Ovary (tissue), 9 donors: ENCODE data around the gene KCTD3. TPM values are rescaled to one million over a fixed set of nuclear protein-coding genes. Genes with fewer than 3 reads are reported as not detected.

Experiments
- DNase-seq, 5 donors: peaks; one replicate each; pipeline ENCODE4 v3.0.0-alpha.2; 2019 to 2020
- H3K27ac ChIP-seq, 2 donors: fragments of 200-600 bp; one replicate each; pipeline versions ENCODE4 v1.5.1 to v1.8.0; 2019 to 2022
- H3K27me3 ChIP-seq: fragments of 200-600 bp; one replicate; pipeline ENCODE4 v1.8.0; 2022
- H3K36me3 ChIP-seq: fragments of 200-600 bp; sonication (generic); one replicate; pipeline ENCODE4 v1.5.1; 2019
- H3K4me1 ChIP-seq: one replicate; pipeline ENCODE4 v1.8.1; 2013; ENCODE audit warnings: mild to moderate bottlenecking, moderate library complexity; ENCODE audit not compliant: insufficient read depth
- H3K4me3 ChIP-seq: fragments of 200-600 bp; sonication (generic); one replicate; pipeline ENCODE4 v1.5.1; 2017
- H3K9me3 ChIP-seq, 2 donors: fragments of 200-600 bp in 1 of 2; sonication (generic) in 1 of 2; one replicate each; pipeline versions ENCODE4 v1.5.1 to v1.8.1; 2013 to 2019; ENCODE audit warnings: mild to moderate bottlenecking in 1 of 2, moderate library complexity in 1 of 2
- EP300 ChIP-seq: sonication (generic); formaldehyde crosslinking; IDR thresholded peaks from one replicate; pipeline ENCODE4 v1.6.1; 2017; ENCODE audit warnings: antibody characterized with exemption
- POLR2A ChIP-seq: fragments of 450-650 bp; IDR thresholded peaks from one replicate; pipeline ENCODE4 v1.6.1; 2017; ENCODE audit warnings: antibody characterized with exemption, mild to moderate bottlenecking, moderate library complexity
- WGBS, 3 donors: extraction: QIAGEN DNeasy Blood & Tissue Kit in 1 of 3; methylation state at CpG; one replicate each; pipeline versions ENCODE4 v1.1.5 to v1.1.7; 2013 to 2017; 5-methylcytosine and 5-hydroxymethylcytosine counted together
- intact Hi-C, 4 donors: fragments of 100-400 bp; cut with DNase I; formaldehyde crosslinking; loops; one replicate each; pipeline versions ENCODE4 v1.11.0 to v1.15.1; 2022 to 2023
- polyA plus RNA-seq, 2 donors: library from polyadenylated mRNA; stranded (reverse); fragments of 200-250 nt in 1 of 2; fragments of 350-450 nt in 1 of 2; fragmentation: Illumina TruSeq in 1 of 2; extraction: RNeasy Lipid Tissue Mini Kit (QIAGEN cat#74804) in 1 of 2; gene quantifications; one replicate each; pipeline ENCODE4 v1.2.3, GENCODE V29; 2013 to 2014
- total RNA-seq, 7 donors: library from RNA; depleted of rRNA in 2 of 7; stranded (reverse); fragments of >200 nt in 2 of 7; fragmentation: NEBNext Ultra II Directional in 3 of 7; extraction: Animal tissue kit (Norgen Biotek cat#: 25700) in 3 of 7; gene quantifications; one replicate each; pipeline versions ENCODE4 v1.1.0 to v1.2.4, GENCODE V29; 2016 to 2023
- TF ChIP-seq, protein P1 (sequence below), 3 donors: fragments of 450-650 bp in 2 of 3; fragments of 200-600 bp in 1 of 3; IDR thresholded peaks; one replicate each; pipeline versions ENCODE4 v1.5.1 to v1.8.0; 2016 to 2022; ENCODE audit warnings: antibody characterized with exemption in 3 of 3, mild to moderate bottlenecking in 1 of 3
- donor health status: DM: no; HTN: no; CAD: no; lungs with moderate emphysema.
- donor health status: DM: no; HTN: no; CAD: no.
- donor health status: Bipolar disorder and iron deficiency.
- donor health status: DM: yes; HTN: yes; CAD: no.
- donor health status: DM: no; HTN: no; CAD: no.
- donor health status: DM: yes; HTN: yes; CAD: no.

Gene KCTD3
- total and polyA plus RNA-seq, 9 donors, result 23.8 to 39.1 (median 28.9) TPM

DNA sequence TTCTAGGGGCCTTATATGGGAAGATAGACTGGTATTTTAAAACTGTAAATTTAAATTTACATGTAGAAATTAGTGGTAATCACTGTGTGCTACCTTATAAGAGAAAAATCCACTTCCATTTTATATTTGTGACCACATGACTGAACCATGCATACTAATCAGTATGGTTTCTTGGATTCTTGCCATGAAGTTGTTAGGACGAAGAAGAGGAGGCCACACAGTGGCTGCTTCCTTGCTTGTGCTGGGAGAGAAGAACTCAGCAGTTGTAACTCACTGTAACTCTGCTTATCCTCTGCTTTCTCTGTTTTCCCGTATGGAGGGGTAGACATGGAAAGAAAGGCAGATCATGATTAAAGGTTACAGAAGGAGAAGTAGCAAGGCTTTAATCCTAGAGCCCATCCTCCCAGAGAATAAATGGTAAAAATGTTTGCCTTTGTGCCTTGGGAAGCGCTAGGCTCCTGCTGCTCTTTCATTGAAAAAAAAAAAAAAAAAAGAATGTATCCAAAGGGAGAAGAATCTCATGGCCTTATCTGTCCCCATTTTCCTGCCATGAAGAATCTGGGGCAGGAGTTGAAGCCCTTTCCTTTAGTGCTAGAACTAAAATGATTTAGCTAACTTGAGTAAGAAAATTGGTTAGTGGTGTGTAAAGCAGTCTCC is 32.4 kb downstream of the KCTD3 start:
- no peak for TF ChIP-seq EP300
- TF ChIP-seq POLR2A, result no peak
- TF ChIP-seq, protein P1, sequence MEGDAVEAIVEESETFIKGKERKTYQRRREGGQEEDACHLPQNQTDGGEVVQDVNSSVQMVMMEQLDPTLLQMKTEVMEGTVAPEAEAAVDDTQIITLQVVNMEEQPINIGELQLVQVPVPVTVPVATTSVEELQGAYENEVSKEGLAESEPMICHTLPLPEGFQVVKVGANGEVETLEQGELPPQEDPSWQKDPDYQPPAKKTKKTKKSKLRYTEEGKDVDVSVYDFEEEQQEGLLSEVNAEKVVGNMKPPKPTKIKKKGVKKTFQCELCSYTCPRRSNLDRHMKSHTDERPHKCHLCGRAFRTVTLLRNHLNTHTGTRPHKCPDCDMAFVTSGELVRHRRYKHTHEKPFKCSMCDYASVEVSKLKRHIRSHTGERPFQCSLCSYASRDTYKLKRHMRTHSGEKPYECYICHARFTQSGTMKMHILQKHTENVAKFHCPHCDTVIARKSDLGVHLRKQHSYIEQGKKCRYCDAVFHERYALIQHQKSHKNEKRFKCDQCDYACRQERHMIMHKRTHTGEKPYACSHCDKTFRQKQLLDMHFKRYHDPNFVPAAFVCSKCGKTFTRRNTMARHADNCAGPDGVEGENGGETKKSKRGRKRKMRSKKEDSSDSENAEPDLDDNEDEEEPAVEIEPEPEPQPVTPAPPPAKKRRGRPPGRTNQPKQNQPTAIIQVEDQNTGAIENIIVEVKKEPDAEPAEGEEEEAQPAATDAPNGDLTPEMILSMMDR (IDR thresholded peaks at IDR 0.05), result no peak
- 51 to 66% (median 61%) methylated on average over 3 of the region's 3 CpGs for WGBS, 3 donors
- no peak overlapping the region for H3K27ac ChIP-seq
- no peak for DNase-seq
- intact Hi-C loops, result no loop called here
- no peaks in the 10 kb centered on the region for H3K27me3 ChIP-seq
- no peaks in the 10 kb centered on the region for H3K36me3 ChIP-seq
- no peaks in the 10 kb centered on the region for H3K4me1 ChIP-seq
- no peaks in the 10 kb centered on the region for H3K9me3 ChIP-seq
- H3K4me3 ChIP-seq, result no peak overlapping the region

DNA sequence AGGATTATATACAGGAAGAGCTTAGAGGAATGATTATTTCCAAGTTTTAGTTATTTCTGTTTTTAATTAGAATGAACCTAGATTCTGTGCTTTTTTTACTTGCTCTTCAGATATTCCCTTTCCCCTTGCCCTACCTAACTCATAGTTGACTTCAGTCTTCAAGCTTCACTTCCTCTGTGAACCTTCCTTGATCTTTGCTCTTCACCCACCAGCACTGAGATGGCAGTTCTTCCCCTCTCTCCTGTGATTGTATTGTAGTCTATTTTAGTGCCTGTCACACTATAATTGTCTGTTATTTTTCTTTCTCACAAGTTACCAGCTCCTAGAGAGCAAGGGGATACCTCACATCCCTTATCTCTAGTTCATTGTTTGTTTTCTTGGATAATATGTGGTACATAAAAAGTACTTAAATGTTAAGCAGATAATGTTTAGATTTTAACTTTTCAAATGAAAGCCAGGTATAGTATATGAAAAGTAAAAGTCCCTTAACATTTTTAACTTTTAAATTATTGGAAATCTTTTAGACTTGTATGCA is 33.2 kb downstream of the KCTD3 start:
- TF ChIP-seq EP300 (no peak), POLR2A (no peak)
- TF ChIP-seq, protein P1 (IDR thresholded peaks at IDR 0.05), result no peak
- no peaks in the 10 kb centered on the region for H3K9me3 ChIP-seq
- no peaks in the 10 kb centered on the region for H3K4me1 ChIP-seq
- no peaks in the 10 kb centered on the region for H3K27me3 ChIP-seq
- DNase-seq, result no peak
- H3K36me3 ChIP-seq, result no peaks in the 10 kb centered on the region
- no peak overlapping the region for H3K27ac ChIP-seq
- H3K4me3 ChIP-seq, result no peak overlapping the region
- intact Hi-C loops, result no loop called here

DNA sequence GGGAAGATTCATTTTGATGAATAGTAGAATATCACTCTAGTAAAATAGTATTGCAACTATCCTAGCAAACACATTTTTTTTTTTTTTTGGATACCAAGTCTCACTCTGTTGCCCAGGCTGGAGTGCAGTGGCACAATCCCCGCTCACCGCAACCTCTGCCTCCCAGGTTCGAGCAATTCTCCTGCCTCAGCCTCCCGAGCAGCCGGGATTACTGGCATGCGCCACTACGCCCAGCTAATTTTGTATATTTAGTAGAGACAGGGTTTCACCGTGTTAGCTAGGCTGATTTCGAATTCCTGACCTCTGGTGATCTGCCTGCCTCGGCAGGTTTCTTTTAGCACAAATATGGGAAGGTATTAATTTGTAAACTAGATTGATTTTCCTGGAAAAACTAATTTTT is 33.8 kb downstream of the KCTD3 start:
- H3K4me1 ChIP-seq, result no peaks in the 10 kb centered on the region
- intact Hi-C loops, result no loop called here

DNA sequence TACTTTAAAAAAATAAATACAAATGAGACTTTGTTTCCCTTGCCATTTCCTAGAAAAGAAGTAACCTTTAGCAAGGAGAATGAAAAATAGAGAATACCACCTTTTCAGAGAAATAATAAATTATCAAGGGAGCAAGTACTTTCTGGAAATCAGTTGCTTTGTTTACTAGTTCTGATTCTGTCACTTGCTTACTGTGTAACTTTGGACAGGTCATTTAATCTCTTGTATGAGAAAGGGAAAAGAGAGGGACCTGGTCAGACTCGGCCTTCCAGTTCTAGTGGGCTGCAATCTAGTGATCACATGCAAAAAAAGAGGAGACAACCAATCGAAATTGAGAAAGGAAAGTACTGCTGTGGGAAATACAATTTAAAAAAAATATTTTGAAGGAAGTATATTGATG is 34.2 kb downstream of the KCTD3 start:
- intact Hi-C loops, result no loop called here
- 85 to 91% (median 86%) methylated on average over 2 of the region's 2 CpGs for WGBS, 3 donors
- H3K36me3 ChIP-seq, result no peaks in the 10 kb centered on the region

More for the DNA sequence above, 33.8 kb downstream of the KCTD3 start:
- no peaks in the 10 kb centered on the region for H3K36me3 ChIP-seq
- no peak for DNase-seq
- no peaks in the 10 kb centered on the region for H3K9me3 ChIP-seq
- no peaks in the 10 kb centered on the region for H3K27me3 ChIP-seq
- no peak overlapping the region for H3K4me3 ChIP-seq
- 93 to 95% (median 94%) methylated on average over 10 of the region's 10 CpGs for WGBS, 3 donors
- TF ChIP-seq, protein P1 (IDR thresholded peaks at IDR 0.05), result no peak
- TF ChIP-seq POLR2A, result no peak
- no peak for TF ChIP-seq EP300
- no peak overlapping the region for H3K27ac ChIP-seq

More for the DNA sequence above, 34.2 kb downstream of the KCTD3 start:
- Histone ChIP-seq H3K27ac (no peak overlapping the region), H3K9me3 (no peaks in the 10 kb centered on the region), H3K4me3 (no peak overlapping the region), H3K27me3 (no peaks in the 10 kb centered on the region), H3K4me1 (no peaks in the 10 kb centered on the region)
- TF ChIP-seq, protein P1 (IDR thresholded peaks at IDR 0.05), result no peak
- TF ChIP-seq POLR2A (no peak), EP300 (no peak)
- DNase-seq, result no peak
